ENCODE data around the gene ZNF583.

Gene ZNF583

DNA sequence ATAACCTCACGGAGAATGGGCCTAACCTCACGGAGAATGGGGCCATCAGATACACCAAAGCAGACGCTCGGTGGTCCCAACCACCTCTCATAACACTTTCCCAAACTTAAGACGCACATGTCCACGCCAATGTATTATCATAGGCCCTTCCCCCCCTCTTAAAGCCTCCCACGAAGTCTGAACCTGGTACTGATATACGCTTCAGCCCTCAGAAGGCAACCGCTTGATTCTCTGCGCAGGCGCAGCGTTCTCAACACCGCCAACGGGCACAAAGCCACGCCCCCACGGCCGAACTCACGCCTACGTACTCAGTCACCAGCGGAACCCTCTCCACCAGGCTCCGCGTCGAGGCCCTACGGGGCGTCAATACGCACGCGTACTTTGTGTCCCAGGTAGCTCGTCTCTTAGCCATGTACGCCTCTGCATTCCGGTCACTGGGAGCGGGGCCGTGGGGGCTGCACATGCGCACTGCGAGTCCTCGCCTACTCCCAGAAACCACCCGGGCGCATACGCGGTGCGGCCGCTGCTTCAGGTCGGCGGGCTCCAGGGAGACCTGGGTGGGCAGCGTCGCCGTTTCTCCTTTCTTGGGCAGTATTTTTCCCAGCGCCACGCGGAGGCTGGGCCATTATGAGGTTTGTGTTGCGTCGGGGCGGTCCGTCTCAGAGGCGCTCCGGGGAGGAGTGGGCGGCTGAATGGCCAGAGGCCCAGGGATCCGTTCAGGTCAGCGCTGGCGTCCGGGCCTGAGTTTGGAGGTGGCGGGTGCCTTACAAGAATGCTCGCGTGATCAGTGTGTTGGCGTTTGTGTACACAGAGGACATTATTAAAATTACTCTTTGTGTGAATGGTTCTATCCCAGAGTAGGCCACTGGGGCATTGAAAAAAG, 36.1 kb upstream of the ZNF583 start (continued):
- TF ChIP-seq ZNF707 (tag by site-specific recombination; IDR thresholded peaks at IDR 0.05) (no peak), AEBP2 (tag by site-specific recombination; IDR thresholded peaks at IDR 0.05; ENCODE audit: borderline replicate concordance) (no peak), ZNF114 (tag by site-specific recombination; IDR thresholded peaks at IDR 0.05) (no peak), REST (tag by site-specific recombination; IDR thresholded peaks at IDR 0.05) (no peak), ZNF391 (tag by site-specific recombination; IDR thresholded peaks at IDR 0.05; ENCODE audit: borderline replicate concordance, low read depth) (no peak), ZNF341 (tag by site-specific recombination; IDR thresholded peaks at IDR 0.05; ENCODE audit: low read depth) (no peak), ZNF529 (tag by site-specific recombination; IDR thresholded peaks at IDR 0.05; ENCODE audit: insufficient replicate concordance) (no peak), ZNF621 (tag by site-specific recombination; IDR thresholded peaks at IDR 0.05) (no peak), ZBTB1 (tag by site-specific recombination; IDR thresholded peaks at IDR 0.05) (no peak), ZNF398 (tag by site-specific recombination; IDR thresholded peaks at IDR 0.05) (0 out of 2 replicates have a peak, but pooled peaks have one; percentile 12), ZNF10 (tag by site-specific recombination; IDR thresholded peaks at IDR 0.05) (no peak), ZNF223 (tag by site-specific recombination; IDR thresholded peaks at IDR 0.05) (no peak), ZNF169 (tag by site-specific recombination; IDR thresholded peaks at IDR 0.05) (no peak), ZFP41 (tag by site-specific recombination; IDR thresholded peaks at IDR 0.05; ENCODE audit: borderline replicate concordance) (no peak), ZFP37 (tag by site-specific recombination; IDR thresholded peaks at IDR 0.05) (0 out of 2 replicates have a peak, but pooled peaks have one; percentile 45), HOXC10 (CRISPR knock-in tag; IDR thresholded peaks at IDR 0.05) (no peak), ZNF510 (tag by site-specific recombination; IDR thresholded peaks at IDR 0.05; ENCODE audit: insufficient replicate concordance) (no peak), ZNF473 (tag by site-specific recombination; IDR thresholded peaks at IDR 0.05) (no peak), ZNF18 (tag by site-specific recombination; IDR thresholded peaks at IDR 0.05) (no peak), ZNF704 (tag by site-specific recombination; IDR thresholded peaks at IDR 0.05) (no peak), ZNF747 (tag by site-specific recombination; IDR thresholded peaks at IDR 0.05) (no peak)
- TF ChIP-seq, protein P1, sequence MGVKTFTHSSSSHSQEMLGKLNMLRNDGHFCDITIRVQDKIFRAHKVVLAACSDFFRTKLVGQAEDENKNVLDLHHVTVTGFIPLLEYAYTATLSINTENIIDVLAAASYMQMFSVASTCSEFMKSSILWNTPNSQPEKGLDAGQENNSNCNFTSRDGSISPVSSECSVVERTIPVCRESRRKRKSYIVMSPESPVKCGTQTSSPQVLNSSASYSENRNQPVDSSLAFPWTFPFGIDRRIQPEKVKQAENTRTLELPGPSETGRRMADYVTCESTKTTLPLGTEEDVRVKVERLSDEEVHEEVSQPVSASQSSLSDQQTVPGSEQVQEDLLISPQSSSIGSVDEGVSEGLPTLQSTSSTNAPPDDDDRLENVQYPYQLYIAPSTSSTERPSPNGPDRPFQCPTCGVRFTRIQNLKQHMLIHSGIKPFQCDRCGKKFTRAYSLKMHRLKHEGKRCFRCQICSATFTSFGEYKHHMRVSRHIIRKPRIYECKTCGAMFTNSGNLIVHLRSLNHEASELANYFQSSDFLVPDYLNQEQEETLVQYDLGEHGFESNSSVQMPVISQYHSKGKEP (tag by site-specific recombination; IDR thresholded peaks at IDR 0.05), result no peak
- TF ChIP-seq, protein P2, sequence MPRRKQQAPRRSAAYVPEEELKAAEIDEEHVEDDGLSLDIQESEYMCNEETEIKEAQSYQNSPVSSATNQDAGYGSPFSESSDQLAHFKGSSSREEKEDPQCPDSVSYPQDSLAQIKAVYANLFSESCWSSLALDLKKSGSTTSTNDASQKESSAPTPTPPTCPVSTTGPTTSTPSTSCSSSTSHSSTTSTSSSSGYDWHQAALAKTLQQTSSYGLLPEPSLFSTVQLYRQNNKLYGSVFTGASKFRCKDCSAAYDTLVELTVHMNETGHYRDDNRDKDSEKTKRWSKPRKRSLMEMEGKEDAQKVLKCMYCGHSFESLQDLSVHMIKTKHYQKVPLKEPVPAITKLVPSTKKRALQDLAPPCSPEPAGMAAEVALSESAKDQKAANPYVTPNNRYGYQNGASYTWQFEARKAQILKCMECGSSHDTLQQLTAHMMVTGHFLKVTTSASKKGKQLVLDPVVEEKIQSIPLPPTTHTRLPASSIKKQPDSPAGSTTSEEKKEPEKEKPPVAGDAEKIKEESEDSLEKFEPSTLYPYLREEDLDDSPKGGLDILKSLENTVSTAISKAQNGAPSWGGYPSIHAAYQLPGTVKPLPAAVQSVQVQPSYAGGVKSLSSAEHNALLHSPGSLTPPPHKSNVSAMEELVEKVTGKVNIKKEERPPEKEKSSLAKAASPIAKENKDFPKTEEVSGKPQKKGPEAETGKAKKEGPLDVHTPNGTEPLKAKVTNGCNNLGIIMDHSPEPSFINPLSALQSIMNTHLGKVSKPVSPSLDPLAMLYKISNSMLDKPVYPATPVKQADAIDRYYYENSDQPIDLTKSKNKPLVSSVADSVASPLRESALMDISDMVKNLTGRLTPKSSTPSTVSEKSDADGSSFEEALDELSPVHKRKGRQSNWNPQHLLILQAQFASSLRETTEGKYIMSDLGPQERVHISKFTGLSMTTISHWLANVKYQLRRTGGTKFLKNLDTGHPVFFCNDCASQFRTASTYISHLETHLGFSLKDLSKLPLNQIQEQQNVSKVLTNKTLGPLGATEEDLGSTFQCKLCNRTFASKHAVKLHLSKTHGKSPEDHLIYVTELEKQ (tag by site-specific recombination; IDR thresholded peaks at IDR 0.05; ENCODE audit: borderline replicate concordance), result no peak

All from HEK293 (cell line).